HPDE6-E6E7 (cell line): ENCODE data around the gene SDHAF4.
"Not testable (repeated sequence)": the region's sequence is repeated elsewhere in the genome, so short reads cannot be mapped to it uniquely, and the experiment has no call there.

Experiments
- DNase-seq: peaks from one replicate; pipeline ENCODE4 v3.0.0; 2011; ENCODE audit warnings: missing footprints; ENCODE audit errors: extremely low spot score

Gene SDHAF4

DNA sequence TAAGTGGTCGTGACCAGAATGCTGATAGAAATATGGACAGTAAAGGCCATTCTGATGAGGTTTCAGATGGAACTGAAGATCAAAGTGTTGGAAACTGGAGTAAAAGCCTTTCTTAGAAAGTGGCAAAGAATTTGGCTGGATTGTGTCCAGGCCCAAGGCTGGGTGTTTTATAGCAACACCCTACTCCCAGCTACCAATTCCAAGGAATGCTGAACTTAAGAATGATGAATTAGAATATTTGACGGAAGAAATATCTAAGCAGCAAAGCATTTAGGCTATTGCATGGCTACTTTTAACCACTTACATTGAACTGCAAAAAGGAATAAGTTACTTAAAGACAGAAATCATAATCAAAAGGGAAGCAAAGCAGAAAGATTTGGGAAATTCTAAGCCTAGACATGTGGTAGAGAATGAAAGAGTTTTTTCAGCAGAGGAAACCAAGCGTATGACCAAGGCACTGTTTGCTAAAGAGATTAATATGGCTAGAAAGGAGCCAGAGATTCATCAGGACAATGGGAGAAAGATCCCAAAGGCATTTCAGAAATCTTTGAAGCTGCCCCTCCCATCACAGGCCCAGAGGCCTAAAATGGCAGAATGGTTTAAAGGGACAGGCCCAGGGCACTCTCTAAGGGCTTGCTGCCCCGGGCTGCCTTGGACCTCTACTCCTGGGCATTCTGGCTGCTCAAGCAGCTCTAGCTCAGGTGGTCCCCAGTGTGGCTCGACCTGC, 25.8 kb downstream of the SDHAF4 start:
- no peak for DNase-seq

DNA sequence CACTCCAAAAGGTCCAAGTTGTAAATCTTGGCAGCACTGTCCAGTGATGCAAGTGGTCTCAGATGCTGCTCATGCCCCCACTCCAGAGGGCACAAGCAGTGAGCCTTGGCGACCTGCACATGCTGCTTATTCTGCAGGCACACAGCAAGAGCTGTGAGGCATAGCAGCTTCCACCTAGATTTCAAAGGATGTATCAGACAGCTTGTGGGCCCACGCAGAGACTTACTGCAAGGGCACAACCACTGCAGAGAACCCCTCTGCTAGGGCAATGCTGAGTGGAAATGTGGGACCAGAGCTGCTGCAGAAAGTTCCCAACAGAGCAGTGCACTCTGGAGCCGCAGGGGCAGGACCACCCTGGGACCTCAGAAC, 26.4 kb downstream of the SDHAF4 start:
- no peak for DNase-seq

DNA sequence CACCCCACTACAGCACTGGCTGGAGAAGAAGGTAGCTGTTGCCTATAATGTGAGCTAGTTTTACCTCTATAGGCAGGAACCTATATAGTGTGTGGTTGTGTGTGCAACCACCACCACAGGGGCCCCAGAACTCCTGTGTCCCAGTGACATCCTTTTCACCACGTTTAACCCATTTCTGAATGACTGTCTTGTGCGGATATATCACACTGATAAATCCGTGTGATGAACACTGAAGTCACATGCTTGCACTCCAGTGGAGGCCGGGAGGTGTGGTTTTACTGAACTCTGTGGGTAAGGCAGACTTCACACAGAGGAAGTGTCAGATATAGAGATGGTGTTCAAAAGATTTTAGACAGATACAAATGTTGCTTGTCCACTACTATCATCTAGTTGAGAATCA, 32.5 kb downstream of the SDHAF4 start:
- DNase-seq: no peak

DNA sequence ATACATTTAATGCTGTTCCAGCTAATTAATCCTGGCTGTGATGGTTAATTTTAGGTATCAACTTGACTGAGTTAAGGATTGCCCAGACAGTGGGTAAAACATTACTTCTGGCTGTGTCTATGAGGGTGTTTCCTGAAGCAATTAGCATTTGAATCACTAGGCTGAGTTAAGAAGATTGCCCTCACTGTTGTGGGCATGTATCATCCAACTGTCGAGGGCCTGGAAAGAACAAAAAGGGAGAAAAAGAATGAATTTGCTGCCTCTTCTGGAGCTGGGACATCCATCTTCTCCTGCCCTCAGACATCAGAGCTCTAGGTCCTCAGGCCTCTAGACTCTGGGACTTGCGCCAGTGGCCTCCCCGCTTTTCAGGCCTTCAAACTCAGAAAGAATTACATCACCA, 34.3 kb downstream of the SDHAF4 start:
- no peak for DNase-seq

DNA sequence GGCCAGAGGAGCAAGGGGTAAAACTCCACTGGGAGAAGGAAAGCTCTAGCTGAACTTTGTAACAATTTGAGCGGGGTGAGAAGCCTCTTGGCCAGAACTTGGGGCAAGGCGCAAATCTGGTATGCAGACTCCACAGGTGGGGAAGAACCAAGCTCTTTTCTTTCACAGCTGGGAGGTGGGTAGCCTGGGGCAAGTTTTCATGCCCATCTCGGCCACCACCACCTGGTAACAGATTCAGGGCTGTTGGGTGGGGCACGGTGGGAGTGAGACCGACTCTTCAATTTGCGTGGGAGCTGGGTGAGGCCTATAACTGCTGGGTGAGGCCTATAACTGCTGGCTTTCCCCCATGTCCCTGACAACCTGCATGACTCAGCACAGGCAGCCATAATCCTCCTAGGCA, 37.5 kb downstream of the SDHAF4 start:
- no peak for DNase-seq

DNA sequence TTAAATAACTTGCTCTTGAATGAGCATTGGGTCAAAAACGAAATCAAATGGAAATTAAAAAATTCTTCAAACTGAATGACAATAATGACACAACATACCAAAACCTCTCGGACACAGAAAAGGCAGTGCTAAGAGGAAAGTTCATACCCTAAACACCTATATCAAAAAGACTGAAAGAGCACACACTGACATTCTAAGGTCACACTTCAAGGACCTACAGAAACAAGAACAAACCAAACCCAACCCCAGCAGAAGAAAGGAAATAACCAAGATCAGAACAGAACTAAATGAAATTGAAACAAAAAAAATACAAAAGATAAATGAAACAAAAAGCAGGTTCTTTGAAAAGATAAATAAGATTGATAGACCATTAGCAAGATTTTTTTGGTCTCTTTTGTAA, 40.6 kb downstream of the SDHAF4 start:
- not testable (repeated sequence) for DNase-seq

DNA sequence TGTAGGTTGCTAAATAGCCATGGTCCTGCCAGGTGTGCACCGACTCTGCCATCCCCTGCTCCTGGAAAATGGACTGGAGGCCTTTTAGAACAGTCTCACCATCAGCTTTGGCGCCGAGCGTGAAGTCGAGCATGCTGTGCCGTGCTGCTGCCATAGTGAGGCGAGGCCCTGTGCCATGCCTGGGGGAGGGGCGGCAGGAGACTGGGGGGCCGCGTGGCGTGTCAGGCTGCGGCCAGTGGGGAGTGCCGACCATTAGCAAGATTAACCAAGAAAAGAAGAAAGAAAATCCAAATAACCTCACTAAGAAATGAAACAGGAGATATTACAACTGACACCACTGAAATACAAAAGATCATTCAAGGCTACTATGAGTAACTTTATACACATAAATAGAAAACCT, 42.5 kb downstream of the SDHAF4 start:
- not testable (repeated sequence) for DNase-seq

DNA sequence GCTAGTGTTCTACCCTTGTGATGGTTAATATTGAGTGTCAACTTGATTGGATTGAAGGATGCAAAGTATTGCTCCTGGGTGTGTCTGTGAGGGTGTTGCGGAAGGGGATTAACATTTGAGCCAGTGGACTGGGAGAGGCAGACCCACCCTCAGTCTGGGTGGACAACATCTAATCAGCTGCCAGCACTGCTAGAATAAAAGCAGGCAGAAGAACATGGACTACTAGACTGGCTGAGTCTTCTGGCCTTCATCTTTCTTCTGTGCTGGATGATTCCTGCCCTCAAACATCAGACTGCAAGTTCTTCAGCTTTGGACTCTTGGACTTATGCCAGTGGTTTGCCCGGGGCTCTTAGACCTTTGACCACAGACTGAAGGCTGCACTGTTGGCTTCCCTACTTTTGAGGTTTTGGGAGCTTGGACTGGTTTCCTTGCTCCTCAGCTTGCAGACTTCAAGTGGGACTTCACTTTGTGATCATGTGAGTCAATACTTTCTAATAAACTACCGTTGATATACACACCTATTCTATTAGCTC, 50.1 kb downstream of the SDHAF4 start:
- no peak for DNase-seq

DNA sequence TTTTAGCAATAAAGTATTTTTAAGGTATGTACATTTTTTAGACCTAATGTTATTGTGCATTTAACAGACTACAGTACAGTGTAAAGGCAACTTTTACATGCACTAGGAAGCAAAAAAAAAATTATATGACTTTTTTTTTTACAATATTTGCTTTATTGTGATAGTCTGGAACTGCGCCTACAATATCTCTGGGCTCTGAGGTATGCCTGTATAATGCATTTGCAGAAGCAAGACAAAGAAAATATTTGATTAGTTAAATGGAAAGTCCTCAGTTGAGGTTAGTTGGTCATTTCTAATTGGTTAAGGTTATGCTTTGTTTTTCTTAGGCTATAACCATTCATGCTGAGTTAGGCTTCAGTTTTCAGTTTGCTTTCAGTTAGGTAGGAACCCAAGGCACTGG, 54.0 kb downstream of the SDHAF4 start:
- no peak for DNase-seq

DNA sequence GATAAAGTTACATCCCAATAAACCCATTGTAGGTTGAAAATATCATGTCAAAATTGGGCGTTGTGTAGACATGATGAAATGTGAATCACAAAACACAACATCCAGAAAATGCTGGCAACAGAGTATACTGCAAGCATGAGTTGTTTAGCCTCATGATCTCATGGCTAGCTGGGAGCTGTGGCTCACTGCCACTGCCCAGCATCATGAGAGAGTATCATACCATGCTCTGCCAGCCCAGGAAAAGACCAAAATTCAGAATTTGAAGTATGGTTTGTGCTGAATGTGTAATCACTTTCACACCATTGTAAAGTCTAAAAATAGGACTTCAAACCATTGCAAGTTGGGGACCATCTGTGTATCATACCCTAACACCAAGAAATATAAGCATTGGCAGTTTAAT, 55.7 kb downstream of the SDHAF4 start:
- no peak for DNase-seq

DNA sequence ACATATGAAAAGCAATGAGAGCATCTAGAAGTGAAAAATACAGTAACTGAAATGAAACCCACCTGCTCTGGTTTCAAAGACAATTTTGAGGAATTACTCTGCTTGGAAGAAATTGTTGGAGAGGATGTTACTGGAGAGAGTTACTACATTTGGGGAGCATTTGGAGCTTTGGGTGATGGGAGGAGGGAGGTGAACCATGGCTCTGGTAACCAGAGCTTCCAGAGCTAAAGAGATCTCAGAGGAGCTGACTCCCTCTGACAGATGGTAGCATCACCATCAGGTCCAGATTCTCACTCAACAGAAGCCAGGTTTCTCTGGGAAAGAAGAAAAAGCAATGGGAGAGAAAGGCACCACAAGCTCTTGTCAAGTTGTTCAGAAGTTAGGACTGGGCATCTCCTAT, 58.7 kb downstream of the SDHAF4 start:
- DNase-seq: no peak

DNA sequence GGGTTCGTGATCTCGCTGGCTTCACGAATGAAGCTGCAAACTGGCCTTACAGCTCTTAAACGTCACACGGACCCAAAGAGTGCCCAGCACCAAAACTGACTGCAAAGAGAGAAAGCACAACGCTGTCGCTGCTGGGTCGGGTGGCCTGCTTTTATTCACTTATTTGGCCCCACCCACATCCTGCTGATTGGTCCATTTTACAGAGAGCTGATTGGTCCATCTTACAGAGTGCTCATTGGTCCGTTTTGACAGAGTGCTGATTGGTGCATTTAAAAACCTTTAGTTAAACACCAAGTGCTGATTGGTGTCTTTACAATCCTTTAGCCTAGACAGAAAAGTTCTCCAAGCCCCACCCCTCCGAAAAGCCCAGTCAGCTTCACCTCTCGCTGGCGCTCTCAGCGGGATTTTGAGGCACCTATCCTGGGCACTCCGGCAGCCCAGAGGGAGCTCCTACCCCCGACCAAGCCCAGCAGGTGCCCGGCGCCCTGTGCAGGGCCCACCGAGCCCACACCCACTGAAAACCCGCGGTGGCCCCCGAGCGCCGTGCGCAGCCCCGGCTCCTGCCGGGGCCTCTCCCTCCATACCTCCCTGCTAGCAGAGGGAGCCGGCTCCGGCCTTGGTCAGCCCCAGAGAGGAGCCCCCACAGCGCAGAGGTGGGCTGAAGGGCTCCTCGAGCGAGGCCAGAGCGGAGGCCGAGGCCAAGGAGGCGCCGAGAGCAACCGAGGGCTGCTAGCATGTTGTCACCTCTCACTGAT, 60.9 kb downstream of the SDHAF4 start:
- no peak for DNase-seq

DNA sequence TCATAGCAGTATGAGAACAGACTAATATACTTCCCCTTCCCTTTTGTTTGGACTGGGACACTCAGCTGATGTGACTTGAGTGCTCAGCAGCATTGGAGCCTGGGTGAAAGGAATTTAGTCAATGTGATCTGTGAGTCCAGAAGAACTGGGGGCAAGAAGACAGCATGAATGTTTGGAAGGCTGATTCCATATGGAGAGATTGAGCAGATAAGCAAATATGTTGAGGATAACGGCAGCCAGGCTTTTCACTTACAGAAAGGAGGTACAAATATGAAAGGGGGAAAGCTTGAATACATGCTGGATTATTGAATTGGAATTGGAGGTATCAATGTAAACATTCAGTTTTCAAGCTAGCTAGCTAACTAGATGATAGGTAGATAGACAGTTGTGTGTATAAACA, 63.2 kb downstream of the SDHAF4 start:
- no peak for DNase-seq

DNA sequence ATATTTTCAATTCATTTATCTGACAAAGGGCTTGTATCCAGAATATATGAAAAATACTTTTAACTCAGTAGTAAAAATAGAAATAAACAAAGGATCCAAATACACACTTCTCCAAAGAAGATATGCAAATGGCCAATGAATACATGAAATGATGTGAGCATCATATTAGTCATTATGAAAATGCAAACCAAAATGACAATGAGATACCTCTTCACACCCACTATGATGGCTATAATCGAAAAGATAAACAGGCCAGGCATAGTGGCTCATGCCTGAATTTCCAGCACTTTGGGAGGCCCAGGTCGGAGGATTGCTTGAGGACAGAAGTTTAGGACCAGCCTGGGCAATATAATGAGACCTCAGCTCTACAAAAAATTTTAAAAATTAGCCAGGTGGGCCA, 67.1 kb downstream of the SDHAF4 start:
- DNase-seq: no peak

DNA sequence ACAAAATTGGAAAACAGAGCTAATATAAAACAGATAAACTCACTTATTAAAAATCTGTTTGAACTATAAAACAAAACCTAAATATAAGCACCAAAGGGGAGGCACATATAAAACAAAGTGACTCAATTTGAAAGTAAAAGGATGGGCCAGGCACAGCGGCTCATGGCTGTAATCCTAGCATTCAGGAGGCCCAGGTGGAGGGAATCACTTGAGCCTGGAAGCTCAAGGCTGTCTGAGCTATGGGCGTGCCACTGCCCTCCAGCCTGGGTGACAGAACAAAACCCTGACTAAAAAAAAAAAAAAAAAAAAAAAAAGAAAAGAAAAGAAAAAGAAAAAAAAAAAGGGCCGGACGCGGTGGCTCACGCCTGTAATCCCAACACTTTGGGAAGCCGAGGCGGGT, 69.9 kb downstream of the SDHAF4 start:
- DNase-seq: no peak

DNA sequence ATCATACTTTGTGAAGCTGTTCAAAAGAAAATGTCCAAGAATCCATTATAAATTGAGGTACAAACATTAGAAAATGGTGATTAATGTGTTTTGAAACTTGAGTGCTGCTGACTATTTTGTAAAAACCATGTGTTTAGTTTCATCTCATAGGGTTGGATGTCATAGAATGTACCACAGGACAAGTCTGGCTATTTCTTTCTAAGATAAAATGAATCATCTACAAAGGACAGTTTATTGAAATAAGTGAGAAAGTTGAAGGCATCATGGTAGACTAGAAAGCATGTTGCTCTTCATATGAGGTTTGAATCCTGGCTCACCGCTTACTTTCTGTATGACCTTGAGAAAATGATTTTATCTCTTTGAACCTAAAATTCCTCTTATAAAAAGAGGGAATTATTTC, 71.7 kb downstream of the SDHAF4 start:
- no peak for DNase-seq
